Endothelial cell of umbilical vein (primary cell): Measurements from ENCODE around the gene RASSF10. TPM values are rescaled to one million over a fixed set of nuclear protein-coding genes. Genes with fewer than 3 reads are reported as not detected.

Experiments used
- BruUV-seq: library from RNA; stranded (reverse); fragments of 400-500 nt; replicated peaks from 2 replicates; lab custom pipeline; 2021; lab: Mats Ljungman, UMichigan
- CTCF ChIA-PET: fragments of 300-600, 350-600 bp; sonication (Branson Sonifier 250); formaldehyde crosslinking; loops from one replicate; lab custom pipeline; 2021; ENCODE audit warnings: antibody characterized with exemption, inconsistent platforms; lab: Charles Lee
- POLR2A ChIA-PET: fragments of 300-600, 350-600 bp; sonication (Branson Sonifier 250); formaldehyde crosslinking; loops from one replicate; lab custom pipeline; 2021; ENCODE audit warnings: antibody characterized with exemption, inconsistent platforms; lab: Charles Lee
- DNase-seq: peaks from one replicate; pipeline ENCODE4 v3.0.0-alpha.2; 2011; ENCODE audit warnings: low read depth, low spot score
- FAIRE-seq: peaks from 2 replicates; lab custom pipeline; 2011; peaks lifted over from hg19 to GRCh38; lab: Jason Lieb, UNC
- H2AFZ ChIP-seq: 2 replicates; pipeline ENCODE4 v1.6.0; 2012; ENCODE audit warnings: low read depth, low read length, control low read depth, inconsistent platforms
- H3K27ac ChIP-seq: 2 replicates; pipeline ENCODE4 v1.5.1; 2011; ENCODE audit warnings: low read depth, mild to moderate bottlenecking, control low read depth, low read length, moderate library complexity; ENCODE audit not compliant: insufficient read depth
- H3K27me3 ChIP-seq, 2 experiments: 2 replicates each; pipeline versions ENCODE4 v1.6.0 to v1.6.1; 2011; ENCODE audit warnings: low read length in 2 of 2, mixed read lengths in 1 of 2; ENCODE audit not compliant: control insufficient read depth in 2 of 2, insufficient read depth in 2 of 2
- H3K36me3 ChIP-seq, 2 experiments: 2 replicates in 1 of 2; 3 replicates in 1 of 2; pipeline ENCODE4 v1.5.1; 2011; ENCODE audit warnings: low read length in 2 of 2, mild to moderate bottlenecking in 1 of 2, moderate library complexity in 1 of 2; ENCODE audit not compliant: control insufficient read depth in 2 of 2, insufficient read depth in 2 of 2; ENCODE audit errors: extremely low read depth in 1 of 2
- H3K4me1 ChIP-seq: 3 replicates; pipeline ENCODE4 v1.5.1; 2011; ENCODE audit warnings: mild to moderate bottlenecking, low read length; ENCODE audit not compliant: control insufficient read depth, insufficient read depth; ENCODE audit errors: extremely low read depth
- H3K4me2 ChIP-seq: 2 replicates; pipeline ENCODE4 v1.6.1; 2011; ENCODE audit warnings: low read length, control low read depth, mixed read lengths; ENCODE audit not compliant: insufficient read depth
- H3K4me3 ChIP-seq, 3 experiments: fragments of 200-600 bp in 1 of 3; sonication (generic), shearing (Covaris generic) in 1 of 3; replicated peaks in 1 of 3; 2 replicates each; pipeline ENCODE4 v1.5.1; 2011 to 2016; ENCODE audit warnings: control low read depth in 3 of 3, low read length in 3 of 3, mild to moderate bottlenecking in 2 of 3, inconsistent platforms in 1 of 3, low read depth in 1 of 3, moderate library complexity in 1 of 3; ENCODE audit not compliant: insufficient read depth in 1 of 3
- H3K79me2 ChIP-seq: 2 replicates; pipeline ENCODE4 v1.6.0; 2012; ENCODE audit warnings: low read length, inconsistent platforms; ENCODE audit not compliant: control insufficient read depth, insufficient read depth
- H3K9ac ChIP-seq: replicated peaks from 2 replicates; pipeline ENCODE3; 2011; ENCODE audit warnings: low read length, control low read depth; ENCODE audit not compliant: insufficient read depth; ENCODE audit errors: extremely low read depth
- H3K9me1 ChIP-seq: replicated peaks from 3 replicates; pipeline ENCODE4 v1.6.0; 2011; ENCODE audit warnings: mild to moderate bottlenecking, low read length; ENCODE audit not compliant: control insufficient read depth, insufficient read depth; ENCODE audit errors: extremely low read depth
- H3K9me3 ChIP-seq: replicated peaks from 2 replicates; pipeline ENCODE4 v1.5.1; 2012; ENCODE audit warnings: low read length, inconsistent platforms; ENCODE audit not compliant: control insufficient read depth, insufficient read depth
- H4K20me1 ChIP-seq: replicated peaks from 2 replicates; pipeline ENCODE3; 2011; ENCODE audit warnings: mild to moderate bottlenecking, low read length; ENCODE audit not compliant: control insufficient read depth, insufficient read depth; ENCODE audit errors: extremely low read depth
- EZH2 ChIP-seq: IDR thresholded peaks from 2 replicates; pipeline ENCODE4 v1.6.1; 2012; ENCODE audit warnings: borderline replicate concordance, low read depth, mild to moderate bottlenecking, moderate library complexity, low read length, inconsistent platforms; ENCODE audit not compliant: severe bottlenecking
- FOS ChIP-seq: IDR thresholded peaks from 2 replicates; pipeline ENCODE4 v1.6.1; 2011; ENCODE audit warnings: mild to moderate bottlenecking, low read length, moderate library complexity, borderline replicate concordance; ENCODE audit not compliant: insufficient read depth
- GATA2 ChIP-seq: IDR thresholded peaks from 2 replicates; pipeline ENCODE4 v1.7.0; 2011; ENCODE audit warnings: low read depth, mild to moderate bottlenecking, moderate library complexity, mixed read lengths, low read length; ENCODE audit not compliant: insufficient read length, insufficient read depth
- JUN ChIP-seq: IDR thresholded peaks from 2 replicates; pipeline ENCODE4 v1.6.1; 2011; ENCODE audit warnings: borderline replicate concordance, low read depth; ENCODE audit not compliant: insufficient read length, insufficient read depth
- MAX ChIP-seq: IDR thresholded peaks from 2 replicates; pipeline ENCODE4 v1.6.1; 2011; ENCODE audit not compliant: insufficient read depth, insufficient read length
- MYC ChIP-seq: IDR thresholded peaks from one replicate; pipeline ENCODE4 v1.6.1; 2011; ENCODE audit warnings: mild to moderate bottlenecking, low read depth, low read length
- POLR2A ChIP-seq: IDR thresholded peaks from 2 replicates; pipeline ENCODE4 v1.6.1; 2012; ENCODE audit warnings: low read depth, mild to moderate bottlenecking, control low read depth, low read length
- POLR2AphosphoS5 ChIP-seq: IDR thresholded peaks from 2 replicates; pipeline ENCODE4 v1.6.1; 2012; ENCODE audit warnings: low read depth, mild to moderate bottlenecking, control low read depth, low read length, moderate library complexity; ENCODE audit not compliant: insufficient read depth
- dilution Hi-C: fragments of 300-500 bp; cut with MboI; formaldehyde crosslinking; loops from one replicate; pipeline ENCODE4 v1.15.0; 2019; ENCODE audit warnings: low sequenced_read_pairs; ENCODE audit not compliant: extremely low pct_ligation_motif_present
- intact Hi-C: fragments of 100-400 bp; cut with micrococcal nuclease; formaldehyde crosslinking; loops from one replicate; pipeline ENCODE4 v1.10.0; 2022
- polyA plus RNA-seq, 4 experiments: library from polyadenylated mRNA; depleted of rRNA in 3 of 4; stranded (reverse) in 3 of 4; unstranded in 1 of 4; fragments of >200 nt; gene quantifications; 2 replicates each; pipeline versions ENCODE4 v1.2.1 to v1.2.3, GENCODE V29; 2011 to 2012; ENCODE audit warnings: missing spikeins in 1 of 4
- total RNA-seq: library from RNA; stranded (reverse); gene quantifications from 2 replicates; pipeline ENCODE4 v1.2.3, GENCODE V29; 2021
- TF ChIP-seq, protein P1 (sequence below), 2 donors: IDR thresholded peaks; 1 replicate in 1 of 2; 2 replicates in 1 of 2; pipeline ENCODE4 v1.5.1; 2011; ENCODE audit warnings: low read length in 2 of 2, mild to moderate bottlenecking in 2 of 2, moderate library complexity in 2 of 2, control low read depth in 1 of 2, inconsistent platforms in 1 of 2, low read depth in 1 of 2; ENCODE audit not compliant: insufficient read depth in 1 of 2; ENCODE audit errors: extremely low read depth in 1 of 2

RASSF10 gene
- total and polyA plus RNA-seq, 2 donors (not counting 3 experiments of a cell fraction or from before 2014, with no cell fraction given) = 0.03 TPM; not detected in 1

- no peak for DNase-seq
- Histone ChIP-seq H3K4me3 (no peak overlapping the region), H2AFZ (no peak overlapping the region), H3K27me3 (peaks cover 9 to 13% of the 10 kb centered on the region in 2 experiments), H3K4me2 (no peak overlapping the region), H3K9me3 (no peaks in the 10 kb centered on the region), H3K27ac (no peak overlapping the region), H3K4me1 (no peaks in the 10 kb centered on the region), H3K79me2 (no peaks in the 10 kb centered on the region), H4K20me1 (no peaks in the 10 kb centered on the region), H3K9ac (no peak overlapping the region), H3K9me1 (no peaks in the 10 kb centered on the region), H3K36me3 (no peaks in the 10 kb centered on the region)
- TF ChIP-seq POLR2AphosphoS5 = no peak
- no peak for TF ChIP-seq POLR2A
- TF ChIP-seq, protein P1, sequence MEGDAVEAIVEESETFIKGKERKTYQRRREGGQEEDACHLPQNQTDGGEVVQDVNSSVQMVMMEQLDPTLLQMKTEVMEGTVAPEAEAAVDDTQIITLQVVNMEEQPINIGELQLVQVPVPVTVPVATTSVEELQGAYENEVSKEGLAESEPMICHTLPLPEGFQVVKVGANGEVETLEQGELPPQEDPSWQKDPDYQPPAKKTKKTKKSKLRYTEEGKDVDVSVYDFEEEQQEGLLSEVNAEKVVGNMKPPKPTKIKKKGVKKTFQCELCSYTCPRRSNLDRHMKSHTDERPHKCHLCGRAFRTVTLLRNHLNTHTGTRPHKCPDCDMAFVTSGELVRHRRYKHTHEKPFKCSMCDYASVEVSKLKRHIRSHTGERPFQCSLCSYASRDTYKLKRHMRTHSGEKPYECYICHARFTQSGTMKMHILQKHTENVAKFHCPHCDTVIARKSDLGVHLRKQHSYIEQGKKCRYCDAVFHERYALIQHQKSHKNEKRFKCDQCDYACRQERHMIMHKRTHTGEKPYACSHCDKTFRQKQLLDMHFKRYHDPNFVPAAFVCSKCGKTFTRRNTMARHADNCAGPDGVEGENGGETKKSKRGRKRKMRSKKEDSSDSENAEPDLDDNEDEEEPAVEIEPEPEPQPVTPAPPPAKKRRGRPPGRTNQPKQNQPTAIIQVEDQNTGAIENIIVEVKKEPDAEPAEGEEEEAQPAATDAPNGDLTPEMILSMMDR (IDR thresholded peaks at IDR 0.05; ENCODE audit: extremely low read depth in 1 of 2, insufficient read depth in 1 of 2, low read depth in 1 of 2, low read length in 2 of 2) = no peak
- TF ChIP-seq MAX = no peak
- no peak for TF ChIP-seq FOS
- TF ChIP-seq MYC = no peak
- TF ChIP-seq JUN = no peak
- no peak for TF ChIP-seq GATA2
- TF ChIP-seq EZH2 = no peak
- dilution Hi-C loops (loop anchor here (25.0 kb wide), 1 partner anchor 193 kb away; no protein-coding TSS in a partner anchor), intact Hi-C loops (no loop called here)
- no peak for FAIRE-seq
- ChIA-PET CTCF (interaction anchor here (2.1 kb wide), 1 partner anchor 184 kb away, joined by 9 read pairs; no protein-coding TSS in a partner anchor), POLR2A (no interaction called here)
- BruUV-seq = no TSS peak
These were observed 40.3 kb upstream of the RASSF10 start for GRCh38 chr11:12968826-12969225.
